Measurements from ENCODE around the gene MRPS34. TPM values are rescaled to one million over a fixed set of nuclear protein-coding genes. Genes with fewer than 3 reads are reported as not detected.

Gene MRPS34
- total and polyA plus RNA-seq, 10 of the 15 experiments (the other 5 are each of a cell fraction or from before 2014, with no cell fraction given) = 3.6 to 285 (median 147) TPM

DNA sequence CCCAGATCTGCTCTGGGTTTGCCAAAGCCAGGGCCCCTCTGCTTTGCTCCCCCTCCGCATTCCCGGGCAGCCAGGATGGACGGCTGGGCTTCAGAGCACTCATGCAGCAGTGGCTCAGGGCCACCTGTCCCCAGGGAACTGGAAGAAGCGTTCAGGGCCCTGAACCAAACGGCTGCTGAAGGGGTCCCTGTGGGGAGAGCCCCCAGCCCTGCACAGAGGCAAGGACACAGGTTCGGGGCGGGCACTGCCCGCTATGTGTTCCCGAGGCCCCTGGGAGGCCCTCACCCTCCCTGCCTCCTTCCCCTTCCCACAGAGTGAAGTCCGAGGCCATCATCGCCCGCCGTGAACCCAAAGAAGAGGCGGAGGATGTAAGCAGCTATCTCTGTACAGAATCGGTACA lies 12.0 kb downstream of the MRPS34 start:
- BruUV-seq (replicated peaks) = no TSS peak
- Histone ChIP-seq H3K79me2 (ENCODE audit: control insufficient read depth, insufficient read depth, low read length) (no peaks in the 10 kb centered on the region), H3K4me1 (ENCODE audit: control insufficient read depth, insufficient read depth, low read length) (no peaks in the 10 kb centered on the region), H2AFZ (ENCODE audit: control insufficient read depth, low read depth, low read length) (no peak overlapping the region), H4K20me1 (ENCODE audit: control insufficient read depth, insufficient read depth) (no peaks in the 10 kb centered on the region), H3K36me3 (ENCODE audit: control insufficient read depth in 2 of 2, insufficient read depth in 2 of 2, low read length in 1 of 2) (peaks cover 0 to 14% of the 10 kb centered on the region in 2 experiments; a peak in 3 of 4 replicates), H3K27me3 (replicated peaks in 1 of 2; ENCODE audit: control insufficient read depth in 2 of 2, insufficient read depth in 2 of 2, low read length in 1 of 2) (no peaks in the 10 kb centered on the region), H3K4me2 (ENCODE audit: control insufficient read depth, insufficient read depth) (no peak overlapping the region), H3K4me3 (no peak overlapping the region), H3K9ac (ENCODE audit: control insufficient read depth, insufficient read depth, low read length) (no peak overlapping the region), H3K9me3 (replicated peaks; ENCODE audit: control insufficient read depth, insufficient read depth, low read length) (no peaks in the 10 kb centered on the region), H3K27ac (ENCODE audit: control insufficient read depth, insufficient read depth) (no peak overlapping the region)
- WGBS (ENCODE audit: insufficient coverage, insufficient replicate concordance, low lambda C conversion rate, missing lambda C conversion rate) = 97% methylated on average over 11 of the region's 15 CpGs
- ChIA-PET POLR2A (no interaction called here), SMC1A (ENCODE audit: uncharacterized antibody, unreplicated experiment) (no interaction called here), CTCF (no interaction called here), RAD21 (ENCODE audit: unreplicated experiment) (no interaction called here)
- intact Hi-C loops (cut with micrococcal nuclease; ENCODE audit: unreplicated experiment) (no loop called here), in situ Hi-C loops (cut with MboI) (no loop called here)
- FAIRE-seq = no peak
- no peak for ATAC-seq
- TF ChIP-seq NR2F1 (conservative IDR thresholded peaks at IDR 0.05) = no peak
- TF ChIP-seq ATF7 (IDR thresholded peaks at IDR 0.05; ENCODE audit: low read depth) = no peak
- no peak for TF ChIP-seq NBN (IDR thresholded peaks at IDR 0.05)
- TF ChIP-seq CHD1 (IDR thresholded peaks at IDR 0.05; ENCODE audit: low read depth, low read length) = no peak
- TF ChIP-seq POU2F2 (IDR thresholded peaks at IDR 0.05; ENCODE audit: borderline replicate concordance, low read depth, low read length) = no peak
- TF ChIP-seq JUND (IDR thresholded peaks at IDR 0.05; ENCODE audit: low read depth, low read length) = no peak
- no peak for DNase-seq (ENCODE audit: low read depth, low spot score)

DNA sequence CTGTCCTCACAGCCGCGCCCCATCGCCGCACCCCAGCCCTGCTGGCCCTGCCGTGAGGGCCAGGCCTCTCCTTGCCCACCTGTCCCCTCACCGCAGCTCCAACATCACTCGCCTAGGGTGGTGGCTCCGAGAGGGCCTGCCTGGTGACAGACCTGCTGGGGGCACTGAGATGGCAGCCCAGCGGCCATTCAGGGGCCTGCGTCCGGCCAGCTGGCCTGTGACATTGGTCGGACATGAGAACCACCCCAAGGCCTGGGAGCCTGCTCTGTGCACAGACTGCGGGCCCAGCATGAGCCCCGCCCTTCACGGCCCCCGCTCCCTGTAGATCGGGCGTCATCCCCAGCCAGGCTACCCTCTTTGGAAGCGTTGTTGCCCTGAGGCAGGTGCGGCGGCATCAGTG lies 13.4 kb downstream of the MRPS34 start:
- Histone ChIP-seq H3K4me3 (no peak overlapping the region), H3K9me3 (replicated peaks; ENCODE audit: control insufficient read depth, insufficient read depth, low read length) (no peaks in the 10 kb centered on the region), H3K27ac (ENCODE audit: control insufficient read depth, insufficient read depth) (no peak overlapping the region), H3K27me3 (replicated peaks in 1 of 2; ENCODE audit: control insufficient read depth in 2 of 2, insufficient read depth in 2 of 2, low read length in 1 of 2) (no peaks in the 10 kb centered on the region), H3K36me3 (ENCODE audit: control insufficient read depth in 2 of 2, insufficient read depth in 2 of 2, low read length in 1 of 2) (peaks cover 0 to 9% of the 10 kb centered on the region in 2 experiments; a peak in 3 of 4 replicates), H3K9ac (ENCODE audit: control insufficient read depth, insufficient read depth, low read length) (no peak overlapping the region), H3K79me2 (ENCODE audit: control insufficient read depth, insufficient read depth, low read length) (no peaks in the 10 kb centered on the region), H4K20me1 (ENCODE audit: control insufficient read depth, insufficient read depth) (no peaks in the 10 kb centered on the region), H3K4me1 (ENCODE audit: control insufficient read depth, insufficient read depth, low read length) (no peaks in the 10 kb centered on the region), H2AFZ (ENCODE audit: control insufficient read depth, low read depth, low read length) (no peak overlapping the region), H3K4me2 (ENCODE audit: control insufficient read depth, insufficient read depth) (no peak overlapping the region)
- ATAC-seq (no peak), DNase-seq (ENCODE audit: low read depth, low spot score) (no peak), FAIRE-seq (no peak)
- 95% methylated on average over 17 of the region's 21 CpGs for WGBS (ENCODE audit: insufficient coverage, insufficient replicate concordance, low lambda C conversion rate, missing lambda C conversion rate)
- in situ Hi-C loops (cut with MboI) = no loop called here
- intact Hi-C loops (cut with micrococcal nuclease; ENCODE audit: unreplicated experiment) = no loop called here
- ChIA-PET POLR2A (no interaction called here), RAD21 (ENCODE audit: unreplicated experiment) (no interaction called here), SMC1A (ENCODE audit: uncharacterized antibody, unreplicated experiment) (no interaction called here), CTCF (no interaction called here)
- BruUV-seq (replicated peaks) = no TSS peak
- no peak for TF ChIP-seq IRF3 (IDR thresholded peaks at IDR 0.05)
- TF ChIP-seq BCLAF1 (IDR thresholded peaks at IDR 0.05) = no peak
- no peak for TF ChIP-seq CBX5 (IDR thresholded peaks at IDR 0.05; ENCODE audit: low read depth)
- no peak for TF ChIP-seq ATF2 (IDR thresholded peaks at IDR 0.05; ENCODE audit: low read length)
- TF ChIP-seq STAT3 (IDR thresholded peaks at IDR 0.05; ENCODE audit: low read depth, low read length) = no peak
- TF ChIP-seq FOXK2 (IDR thresholded peaks at IDR 0.05) = no peak
- TF ChIP-seq HDGF (IDR thresholded peaks at IDR 0.05) = no peak
- no peak for TF ChIP-seq FOS (IDR thresholded peaks at IDR 0.05; ENCODE audit: borderline replicate concordance, extremely low read depth, insufficient read length)

Data from GM12878 (cell line).